ENCODE measurements around the gene LARGE1.

Gene LARGE1

GRCh38 chr22:33544707-33545106 lies 375.6 kb downstream of the LARGE1 start:
- ATAC-seq = no peak

GRCh38 chr22:33542722-33543121 lies 377.6 kb downstream of the LARGE1 start:
- no peak for ATAC-seq

GRCh38 chr22:33542153-33542552 lies 378.1 kb downstream of the LARGE1 start:
- ATAC-seq = no peak

GRCh38 chr22:33539902-33540751 lies 380.1 kb downstream of the LARGE1 start:
- ATAC-seq = no peak

GRCh38 chr22:33539202-33539901 lies 380.9 kb downstream of the LARGE1 start:
- no peak for ATAC-seq

GRCh38 chr22:33538277-33538885 lies 381.9 kb downstream of the LARGE1 start:
- ATAC-seq = no peak

GRCh38 chr22:33537059-33537458 lies 383.2 kb downstream of the LARGE1 start:
- ATAC-seq = no peak

GRCh38 chr22:33535937-33536875 lies 384.1 kb downstream of the LARGE1 start:
- ATAC-seq = no peak

GRCh38 chr22:33529424-33530113 lies 390.7 kb downstream of the LARGE1 start:
- no peak for ATAC-seq

- no peak for ATAC-seq
Measured at GRCh38 chr22:33528183-33528582, 392.1 kb downstream of the LARGE1 start.

GRCh38 chr22:33526434-33527107 lies 393.7 kb downstream of the LARGE1 start:
- no peak for ATAC-seq

- no peak for ATAC-seq
Measured at GRCh38 chr22:33524511-33525260, 395.6 kb downstream of the LARGE1 start.

GRCh38 chr22:33521879-33522665 lies 398.2 kb downstream of the LARGE1 start:
- ATAC-seq = no peak

GRCh38 chr22:33520904-33521780 lies 399.1 kb downstream of the LARGE1 start:
- no peak for ATAC-seq

GRCh38 chr22:33519974-33520903 lies 400.0 kb downstream of the LARGE1 start:
- no peak for ATAC-seq

GRCh38 chr22:33519071-33519973 lies 401.0 kb downstream of the LARGE1 start:
- ATAC-seq = no peak

Data from activated CD4-positive, CD25-positive, alpha-beta regulatory T cell treated with anti-CD3 and anti-CD28 coated beads, Interleukin-2, amount 50 U/mL, for 24 hours (primary cell).